ENCODE data around the gene WDFY2. TPM values are rescaled to one million over a fixed set of nuclear protein-coding genes. Genes with fewer than 3 reads are reported as not detected.

WDFY2 gene
- total and polyA plus RNA-seq, 2 of the 8 experiments (the other 6 are each of a cell fraction or from before 2014, with no cell fraction given), result 13.9 to 29.0 TPM

- peaks cover 2 to 21% (median 8%) of the 10 kb centered on the region in 4 experiments; a peak in 7 of 8 replicates for H3K36me3 ChIP-seq (ENCODE audit: control insufficient read depth in 2 of 4, insufficient read depth in 4 of 4, low read length in 3 of 4)
- no peaks in the 10 kb centered on the region for H3K9me3 ChIP-seq (ENCODE audit: insufficient read depth in 2 of 2, low read depth in 1 of 2, low read length in 1 of 2)
- no peak overlapping the region for H2BK5ac ChIP-seq (ENCODE audit: low read depth, low read length)
- no peak overlapping the region for H2AK5ac ChIP-seq (ENCODE audit: low read depth, low read length)
- no peaks in the 10 kb centered on the region for H3K79me2 ChIP-seq (ENCODE audit: control insufficient read depth in 1 of 2, insufficient read depth in 2 of 2, low read length in 2 of 2)
- H3K14ac ChIP-seq (ENCODE audit: insufficient read length), result no peak overlapping the region
- no peak overlapping the region for H2BK12ac ChIP-seq (ENCODE audit: low read depth, low read length)
- no peak overlapping the region for H3K4me3 ChIP-seq (ENCODE audit: extremely low read depth in 1 of 4, insufficient read depth in 2 of 4, low read depth in 3 of 4, low read length in 4 of 4)
- H2AFZ ChIP-seq (ENCODE audit: low read length), result no peak overlapping the region
- no peak overlapping the region for H3K4me2 ChIP-seq (ENCODE audit: insufficient read depth in 1 of 2, low read depth in 2 of 2, low read length in 2 of 2)
- no peaks in the 10 kb centered on the region; the same call in 1 of the 2 replicates for H3K79me1 ChIP-seq (ENCODE audit: low read depth, low read length)
- H2BK15ac ChIP-seq (ENCODE audit: low read length), result no peak overlapping the region
- H3K18ac ChIP-seq (ENCODE audit: extremely low read depth, low read length), result no peak overlapping the region
- no peak overlapping the region for H4K91ac ChIP-seq (replicated peaks; ENCODE audit: insufficient read length, low read length)
- no peak overlapping the region for H3K27ac ChIP-seq (ENCODE audit: low read depth, low read length)
- H3K27me3 ChIP-seq (replicated peaks in 1 of 4; ENCODE audit: control insufficient read depth in 3 of 4, extremely low read depth in 1 of 4, insufficient read depth in 3 of 4, low read length in 3 of 4), result no peaks in the 10 kb centered on the region
- no peak overlapping the region for H3K23ac ChIP-seq (ENCODE audit: insufficient read length)
- H3K4ac ChIP-seq (replicated peaks; ENCODE audit: insufficient read length, low read depth, low read length), result no peak overlapping the region
- FAIRE-seq (no peak), DNase-seq (ENCODE audit: low read depth in 1 of 2, low spot score in 2 of 2) (no peak)
- no peak overlapping the region for H4K5ac ChIP-seq (ENCODE audit: insufficient read length, low read depth, low read length)
- 87% methylated on average over 2 of the region's 2 CpGs; no CpG with 5 or more reads in 1 of the 2 experiments for WGBS, 2 experiments (ENCODE audit: extremely low coverage in 1 of 2, insufficient coverage in 1 of 2, insufficient read length in 1 of 2, insufficient replicate concordance in 2 of 2, low coverage in 1 of 2, low lambda C conversion rate in 2 of 2, missing lambda C conversion rate in 1 of 2)
- POLR2A ChIA-PET (ENCODE audit: partially characterized antibody), result interaction anchor here (0.9 kb wide), 1 partner anchor 9 kb away, joined by 3 read pairs; no protein-coding TSS in a partner anchor
- H2BK20ac ChIP-seq (ENCODE audit: low read length), result no peak overlapping the region
- no peaks in the 10 kb centered on the region for H4K20me1 ChIP-seq (replicated peaks in 1 of 2; ENCODE audit: control insufficient read depth in 1 of 2, insufficient read depth in 2 of 2, low read length in 2 of 2)
- no peak overlapping the region for H4K8ac ChIP-seq (ENCODE audit: extremely low read depth, insufficient read depth, low read length)
- H3K4me1 ChIP-seq (replicated peaks in 1 of 4; ENCODE audit: control insufficient read depth in 3 of 4, insufficient read depth in 4 of 4, low read length in 3 of 4), result peaks cover 0 to 3% (median 1%) of the 10 kb centered on the region in 4 experiments; a peak in 1 of 7 replicates
- H3K9ac ChIP-seq (replicated peaks in 1 of 4; ENCODE audit: extremely low read depth in 1 of 4, low read depth in 3 of 4, low read length in 3 of 4), result no peak overlapping the region
- no peak overlapping the region for H2BK120ac ChIP-seq (replicated peaks; ENCODE audit: low read depth, low read length)
- H3K23me2 ChIP-seq (ENCODE audit: low read depth, low read length), result no peaks in the 10 kb centered on the region
- H3K56ac ChIP-seq (replicated peaks; ENCODE audit: insufficient read length, low read depth, low read length), result no peak overlapping the region
- CTCF ChIA-PET (ENCODE audit: partially characterized antibody), result interaction anchor here (1.3 kb wide), 1 partner anchor 40 kb away, joined by 3 read pairs; no protein-coding TSS in a partner anchor
- TF ChIP-seq POLR2AphosphoS5 (IDR thresholded peaks at IDR 0.05; ENCODE audit: low read depth, low read length) (no peak), KDM4A (IDR thresholded peaks at IDR 0.05; ENCODE audit: low read depth, low read length, severe bottlenecking) (no peak), GABPA (IDR thresholded peaks at IDR 0.05; ENCODE audit: borderline replicate concordance, insufficient read depth, low read length) (no peak), MAFK (IDR thresholded peaks at IDR 0.05; ENCODE audit: low read depth, low read length) (no peak), GTF2F1 (IDR thresholded peaks at IDR 0.05; ENCODE audit: borderline replicate concordance, low read depth, low read length) (no peak), BACH1 (IDR thresholded peaks at IDR 0.05; ENCODE audit: low read length) (no peak), SRF (IDR thresholded peaks at IDR 0.05; ENCODE audit: low read depth, low read length) (no peak), SUZ12 (IDR thresholded peaks at IDR 0.05; ENCODE audit: low read length) (no peak), CREB1 (IDR thresholded peaks at IDR 0.05) (no peak)
- TF ChIP-seq, protein P1, sequence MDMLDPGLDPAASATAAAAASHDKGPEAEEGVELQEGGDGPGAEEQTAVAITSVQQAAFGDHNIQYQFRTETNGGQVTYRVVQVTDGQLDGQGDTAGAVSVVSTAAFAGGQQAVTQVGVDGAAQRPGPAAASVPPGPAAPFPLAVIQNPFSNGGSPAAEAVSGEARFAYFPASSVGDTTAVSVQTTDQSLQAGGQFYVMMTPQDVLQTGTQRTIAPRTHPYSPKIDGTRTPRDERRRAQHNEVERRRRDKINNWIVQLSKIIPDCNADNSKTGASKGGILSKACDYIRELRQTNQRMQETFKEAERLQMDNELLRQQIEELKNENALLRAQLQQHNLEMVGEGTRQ (IDR thresholded peaks at IDR 0.05; ENCODE audit: low read length), result no peak
- TF ChIP-seq, protein P2, sequence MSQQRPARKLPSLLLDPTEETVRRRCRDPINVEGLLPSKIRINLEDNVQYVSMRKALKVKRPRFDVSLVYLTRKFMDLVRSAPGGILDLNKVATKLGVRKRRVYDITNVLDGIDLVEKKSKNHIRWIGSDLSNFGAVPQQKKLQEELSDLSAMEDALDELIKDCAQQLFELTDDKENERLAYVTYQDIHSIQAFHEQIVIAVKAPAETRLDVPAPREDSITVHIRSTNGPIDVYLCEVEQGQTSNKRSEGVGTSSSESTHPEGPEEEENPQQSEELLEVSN (IDR thresholded peaks at IDR 0.05), result no peak
Observed at GRCh38 chr13:51738226-51738905, 154.1 kb downstream of the WDFY2 start.

Data from H1 (cell line).